ENCODE results near the gene DMAC2.

DNA sequence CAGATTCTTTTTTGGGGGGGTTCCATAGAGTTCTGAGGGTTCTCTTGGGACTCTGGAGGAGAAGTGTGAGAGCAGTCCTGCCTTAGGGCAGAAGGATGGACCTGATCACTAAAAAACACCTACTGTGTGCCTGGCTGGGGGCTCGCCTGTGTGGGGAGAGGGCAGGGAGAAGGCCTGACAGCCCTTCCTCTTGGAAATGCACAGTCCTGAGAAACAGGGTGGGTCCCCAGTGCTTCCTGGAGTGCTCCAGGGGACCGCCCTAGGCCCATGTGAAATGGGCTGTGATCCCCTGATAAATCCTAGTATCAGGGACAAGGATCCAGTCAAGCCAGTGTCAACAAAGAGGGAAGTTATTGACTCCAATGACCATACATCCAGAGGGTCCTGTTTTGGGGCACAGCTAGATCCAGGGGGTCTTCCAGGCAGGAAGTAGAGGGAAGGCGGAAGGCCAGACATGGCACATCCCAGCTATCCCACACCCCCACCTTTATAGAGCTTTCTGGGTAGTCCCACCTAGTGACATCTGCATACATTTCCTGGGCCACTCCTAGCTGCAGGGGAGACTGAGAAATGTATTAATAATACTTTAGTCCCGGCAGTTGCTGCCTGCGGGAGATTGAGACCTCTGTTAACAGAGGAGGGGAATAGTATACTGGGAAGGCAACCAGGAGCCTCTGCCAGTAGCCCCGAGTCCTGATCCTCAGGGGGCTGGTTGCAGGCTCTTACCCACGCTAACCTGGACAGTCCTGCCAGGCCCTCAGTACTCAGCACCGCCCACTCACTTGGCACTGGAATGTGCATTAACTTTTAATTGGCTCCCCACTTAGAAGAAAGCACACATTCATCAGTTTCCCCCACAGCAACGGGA, 28.4 kb downstream of the DMAC2 start:
- TF ChIP-seq, protein P1, sequence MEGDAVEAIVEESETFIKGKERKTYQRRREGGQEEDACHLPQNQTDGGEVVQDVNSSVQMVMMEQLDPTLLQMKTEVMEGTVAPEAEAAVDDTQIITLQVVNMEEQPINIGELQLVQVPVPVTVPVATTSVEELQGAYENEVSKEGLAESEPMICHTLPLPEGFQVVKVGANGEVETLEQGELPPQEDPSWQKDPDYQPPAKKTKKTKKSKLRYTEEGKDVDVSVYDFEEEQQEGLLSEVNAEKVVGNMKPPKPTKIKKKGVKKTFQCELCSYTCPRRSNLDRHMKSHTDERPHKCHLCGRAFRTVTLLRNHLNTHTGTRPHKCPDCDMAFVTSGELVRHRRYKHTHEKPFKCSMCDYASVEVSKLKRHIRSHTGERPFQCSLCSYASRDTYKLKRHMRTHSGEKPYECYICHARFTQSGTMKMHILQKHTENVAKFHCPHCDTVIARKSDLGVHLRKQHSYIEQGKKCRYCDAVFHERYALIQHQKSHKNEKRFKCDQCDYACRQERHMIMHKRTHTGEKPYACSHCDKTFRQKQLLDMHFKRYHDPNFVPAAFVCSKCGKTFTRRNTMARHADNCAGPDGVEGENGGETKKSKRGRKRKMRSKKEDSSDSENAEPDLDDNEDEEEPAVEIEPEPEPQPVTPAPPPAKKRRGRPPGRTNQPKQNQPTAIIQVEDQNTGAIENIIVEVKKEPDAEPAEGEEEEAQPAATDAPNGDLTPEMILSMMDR (IDR thresholded peaks at IDR 0.05): no peak
- TF ChIP-seq POLR2A (IDR thresholded peaks at IDR 0.05): no peak
